ENCODE data around the gene SGO2.
A peak's percentile ranks its signal among the peaks of the same experiment; 100 is the strongest.
"Not testable (repeated sequence)": the region's sequence is repeated elsewhere in the genome, so short reads cannot be mapped to it uniquely, and the experiment has no call there.

The SGO2 gene

DNA sequence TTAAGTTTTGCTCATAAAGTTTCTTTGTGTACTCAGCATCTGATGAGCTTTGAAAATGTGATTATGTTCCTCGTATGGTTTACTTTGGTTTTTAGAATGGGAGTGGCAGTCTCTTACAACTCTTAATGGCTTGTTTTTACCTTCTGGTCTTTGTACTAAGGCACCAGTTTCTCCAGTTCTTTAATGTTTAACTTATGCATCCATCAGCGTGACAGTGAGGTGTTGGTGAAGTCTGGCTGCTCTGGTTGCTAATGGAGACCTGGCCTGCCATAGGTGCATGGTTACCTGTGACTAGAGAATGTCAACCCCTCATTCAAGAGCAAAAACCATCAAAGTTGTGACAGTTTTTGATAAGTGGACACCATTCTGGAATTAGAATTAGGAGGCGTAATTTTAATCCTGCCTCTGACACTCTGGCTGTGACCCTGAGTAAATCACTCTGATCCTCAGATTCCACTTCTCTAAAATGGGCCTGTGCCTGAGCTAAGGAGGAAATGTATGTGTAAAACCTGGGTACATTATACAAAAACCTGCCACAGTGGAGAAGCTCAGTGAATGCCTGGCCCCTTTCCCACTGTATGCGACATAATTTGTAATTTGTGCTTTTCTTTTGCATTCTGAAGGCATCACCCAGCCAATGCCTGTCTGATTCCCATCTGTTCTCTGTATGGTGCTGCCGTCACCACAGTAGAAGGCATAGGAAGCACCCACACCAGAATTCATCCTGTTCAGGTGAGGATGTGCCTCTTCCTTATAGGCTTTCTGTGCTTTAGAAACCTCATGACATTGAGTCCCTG lies 71.0 kb downstream of the SGO2 start:
- DNase-seq (ENCODE audit: low spot score) = no peak

DNA sequence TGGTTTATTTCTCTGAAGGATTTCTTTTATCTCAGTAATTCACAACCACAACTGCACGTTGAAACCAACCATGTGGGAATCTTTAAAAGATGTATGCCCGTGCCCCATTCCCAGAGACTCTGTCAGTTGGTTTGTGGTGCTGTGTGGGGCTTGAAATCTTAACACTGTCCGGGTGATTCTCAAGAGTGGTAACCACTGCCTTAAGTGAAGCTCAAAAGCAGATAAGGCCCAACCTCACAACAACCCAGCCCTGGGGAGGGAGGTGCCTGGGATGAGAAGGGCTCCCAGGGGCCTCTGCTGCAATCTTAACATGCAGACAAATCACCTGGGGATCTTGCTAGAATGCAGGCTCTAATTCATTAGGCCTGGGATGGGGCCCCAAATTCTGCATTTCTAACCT lies 73.2 kb downstream of the SGO2 start:
- no peak for DNase-seq (ENCODE audit: low spot score)

DNA sequence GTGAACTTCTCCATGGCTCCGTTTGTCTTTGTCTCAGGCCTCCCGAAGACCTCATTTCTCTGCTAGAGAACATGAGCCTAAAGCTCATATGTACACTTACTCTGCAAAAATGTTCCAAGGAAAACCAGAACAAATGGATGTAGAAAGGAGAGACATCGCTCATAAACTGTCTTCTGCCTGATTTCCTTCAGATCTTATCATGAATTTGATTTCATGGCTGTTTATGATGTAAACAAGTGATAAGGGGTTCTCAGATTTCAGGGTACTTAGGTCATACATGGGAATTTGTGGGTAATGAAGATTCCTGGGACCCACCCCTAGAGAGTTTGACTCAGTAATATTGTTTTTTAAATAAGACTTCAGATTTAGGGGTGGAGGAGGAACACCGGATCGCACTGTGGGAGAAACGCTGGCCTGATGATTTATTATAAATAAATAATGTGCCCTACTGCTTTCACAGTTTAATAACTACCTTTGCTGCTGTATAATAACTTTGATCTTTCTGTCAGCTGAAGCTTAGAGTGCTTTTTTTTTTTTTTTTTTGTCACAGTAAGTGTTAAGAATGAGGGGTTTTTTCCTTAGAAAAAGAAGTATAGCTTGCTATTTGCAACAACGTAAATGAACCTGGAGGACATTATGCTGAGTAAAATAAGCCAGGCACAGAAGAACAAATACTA lies 74.7 kb downstream of the SGO2 start:
- DNase-seq (ENCODE audit: low spot score) = peak; percentile 46

DNA sequence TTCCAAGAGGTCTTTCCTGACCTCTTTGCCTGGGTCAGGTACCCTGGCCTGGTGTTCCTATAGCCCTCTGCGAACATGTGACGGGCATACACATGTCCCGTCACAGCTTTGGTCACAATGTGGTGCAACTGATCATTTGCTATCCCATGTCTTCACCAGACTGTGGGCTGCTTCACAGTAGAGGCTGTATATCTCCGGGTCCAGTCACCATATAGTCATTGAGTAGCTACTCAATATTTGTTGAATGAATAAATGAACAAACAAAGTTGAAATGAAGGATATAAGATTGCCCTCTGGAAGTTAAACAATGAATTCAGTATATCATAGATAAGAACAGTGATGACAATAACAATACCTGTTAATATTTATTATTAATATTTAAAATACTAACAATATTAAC lies 76.6 kb downstream of the SGO2 start:
- no peak for DNase-seq (ENCODE audit: low spot score)

DNA sequence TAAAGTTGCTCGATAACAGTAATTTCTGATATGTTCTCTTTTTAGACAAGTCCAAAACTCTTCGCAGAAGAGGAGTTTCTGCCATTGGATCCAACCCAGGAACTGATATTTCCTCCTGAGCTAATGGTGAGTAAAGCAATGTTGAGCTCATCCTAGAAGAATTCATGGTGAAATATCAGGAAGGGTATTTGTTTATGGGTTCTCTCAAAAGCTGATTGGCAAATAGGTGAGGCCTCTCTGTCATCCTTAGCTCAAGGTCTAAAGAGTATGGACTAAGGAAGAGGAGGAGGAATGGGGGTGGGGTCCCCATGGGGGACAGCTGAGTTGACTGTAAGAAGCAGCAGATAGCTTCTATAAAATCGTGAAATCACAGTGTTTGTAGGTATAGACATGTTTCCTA lies 78.0 kb downstream of the SGO2 start:
- DNase-seq (ENCODE audit: low spot score) = peak; percentile 39

DNA sequence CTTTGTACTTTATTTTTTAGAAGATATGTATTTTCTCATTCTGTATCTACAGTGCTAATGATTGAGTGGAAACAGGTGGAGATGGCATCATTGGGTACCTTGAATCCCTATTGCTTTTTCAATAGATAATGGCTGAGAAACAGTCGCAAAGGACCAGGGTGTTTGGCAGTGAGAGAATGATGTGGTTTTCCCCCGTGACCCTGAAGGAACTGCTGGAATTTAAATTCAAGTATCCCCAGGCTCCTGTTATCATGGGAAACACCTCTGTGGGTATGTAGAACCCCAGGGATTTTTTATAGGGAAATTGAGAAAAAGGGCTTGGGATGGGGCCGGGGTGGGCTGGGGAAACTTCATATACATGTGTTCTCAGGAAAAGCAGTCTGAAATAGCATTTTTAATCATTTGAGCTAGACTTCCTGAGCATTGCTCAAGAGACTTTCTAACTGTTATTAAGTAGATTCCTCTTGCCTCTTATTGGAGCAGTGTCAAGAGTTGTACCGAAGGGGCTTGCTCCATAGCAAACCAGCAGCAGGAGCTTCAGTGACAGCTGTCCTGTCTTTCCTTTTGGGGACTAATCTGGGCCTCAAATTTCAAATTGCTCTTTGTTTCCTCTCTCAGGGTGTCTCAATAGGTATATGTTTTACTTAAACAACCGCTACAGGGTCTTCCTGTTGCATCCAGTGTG lies 78.7 kb downstream of the SGO2 start:
- DNase-seq (ENCODE audit: low spot score) = no peak

DNA sequence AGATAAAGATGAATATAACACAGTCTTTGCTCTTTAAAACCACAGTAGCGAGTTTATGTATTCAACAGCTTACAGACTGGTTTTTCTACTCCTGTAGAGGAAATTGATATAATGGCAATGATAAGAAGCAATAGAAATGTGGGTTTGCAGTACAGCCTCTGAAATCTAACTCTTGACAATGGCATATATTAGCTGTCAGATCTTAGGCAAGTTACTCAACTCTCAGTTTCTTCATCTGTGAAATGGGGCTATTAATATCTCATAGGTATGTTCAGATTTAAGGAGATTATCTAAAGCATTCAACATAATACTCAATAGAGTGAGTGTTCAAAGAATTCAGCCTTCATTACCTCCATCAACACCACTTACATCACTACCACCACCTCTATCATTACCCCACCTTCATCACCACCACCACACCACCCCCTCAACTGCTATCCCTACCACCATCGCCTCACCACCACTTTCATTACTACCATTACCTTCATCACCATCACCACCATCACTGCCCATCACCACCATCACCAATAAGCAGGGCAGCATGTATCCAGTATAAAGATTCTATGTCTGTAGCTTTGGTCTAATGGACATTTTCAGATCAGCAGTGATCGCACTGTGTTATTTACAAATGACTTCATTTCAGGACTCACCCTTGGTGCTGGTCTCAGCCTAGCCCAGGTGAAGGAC lies 82.5 kb downstream of the SGO2 start:
- DNase-seq (ENCODE audit: low spot score) = no peak

DNA sequence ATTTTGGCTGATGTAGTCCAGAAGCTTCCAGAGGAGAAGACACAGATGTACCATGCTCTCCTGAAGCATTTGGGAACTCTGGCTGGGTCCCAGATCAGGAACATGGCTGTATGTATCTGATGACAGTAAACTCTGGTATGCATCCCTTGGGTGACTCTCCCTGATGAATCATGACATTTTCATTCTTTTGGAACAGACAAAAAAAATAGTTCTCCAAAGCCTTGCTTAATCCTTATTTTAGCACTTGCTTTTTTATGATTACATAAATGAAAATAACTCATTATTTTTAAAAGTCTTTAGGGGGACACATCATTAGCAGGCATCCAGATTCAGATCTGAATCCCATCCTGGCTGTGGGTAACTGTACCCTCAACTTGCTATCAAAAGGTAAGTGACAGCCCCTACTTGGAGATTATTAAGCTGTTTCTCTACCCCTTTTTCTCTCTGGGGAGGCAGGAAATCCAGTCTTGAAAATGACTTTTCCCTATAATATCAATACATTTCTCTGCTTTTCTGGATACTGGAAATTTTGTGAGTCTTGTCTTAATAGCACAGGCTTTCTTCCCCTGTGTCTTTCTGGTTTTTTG lies 83.1 kb downstream of the SGO2 start:
- DNase-seq (ENCODE audit: low spot score) = peak; percentile 35

DNA sequence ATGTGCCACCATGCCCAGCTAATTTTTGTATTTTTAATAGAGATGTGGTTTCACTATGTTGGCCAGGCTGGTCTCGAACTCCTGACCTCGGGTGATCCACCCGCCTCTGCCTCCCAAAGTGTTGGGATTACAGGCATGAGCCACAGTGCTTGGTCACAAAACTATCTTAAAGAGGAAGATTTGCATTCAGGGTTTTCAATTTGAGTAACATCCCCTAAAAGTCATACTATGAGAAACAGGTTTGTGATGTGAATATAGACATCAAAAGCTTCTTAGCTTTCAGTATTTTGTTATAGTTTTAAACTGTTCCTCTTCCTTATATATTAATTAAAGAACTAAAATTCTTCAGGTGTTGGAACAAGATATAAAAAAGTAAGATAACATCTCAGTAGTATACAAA lies 84.2 kb downstream of the SGO2 start:
- DNase-seq (ENCODE audit: low spot score) = not testable (repeated sequence)

DNA sequence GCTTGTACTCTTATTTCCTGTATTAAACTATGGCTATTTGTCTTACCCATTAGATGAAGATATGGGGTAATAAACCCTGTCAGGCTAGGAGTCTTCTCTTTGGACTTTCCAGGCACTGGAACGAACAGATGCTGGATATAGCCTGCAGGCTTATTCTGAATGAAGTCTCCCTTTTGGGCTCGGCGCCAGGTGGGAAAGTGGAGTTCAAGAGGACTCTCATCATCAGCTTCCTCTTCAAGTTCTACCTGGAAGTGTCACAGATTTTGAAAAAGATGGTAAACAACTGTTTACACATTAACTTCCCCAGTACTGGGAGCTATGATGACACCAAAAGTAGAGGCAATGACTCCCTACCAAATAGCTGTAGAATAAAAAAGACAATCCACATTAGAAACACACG lies 87.7 kb downstream of the SGO2 start:
- no peak for DNase-seq (ENCODE audit: low spot score)

DNA sequence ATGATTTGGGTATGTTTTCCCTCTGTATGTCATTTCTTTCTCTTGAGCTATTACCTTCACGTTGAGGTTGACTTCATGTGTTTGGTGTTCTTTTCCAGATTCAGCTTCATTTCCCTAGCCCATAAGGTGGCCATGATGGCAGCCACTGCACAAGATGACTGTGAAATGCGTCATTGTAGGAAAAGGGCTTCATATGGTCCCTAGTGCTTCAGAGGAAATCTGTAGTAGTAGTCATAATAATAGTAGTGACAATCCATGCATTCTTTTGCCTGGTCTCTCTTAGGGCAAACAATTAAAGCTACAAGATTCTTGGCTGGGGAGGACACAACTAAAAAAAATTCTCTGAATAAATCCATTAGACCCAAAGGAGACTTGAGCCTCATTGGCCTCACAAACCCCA lies 88.2 kb downstream of the SGO2 start:
- DNase-seq (ENCODE audit: low spot score) = no peak

DNA sequence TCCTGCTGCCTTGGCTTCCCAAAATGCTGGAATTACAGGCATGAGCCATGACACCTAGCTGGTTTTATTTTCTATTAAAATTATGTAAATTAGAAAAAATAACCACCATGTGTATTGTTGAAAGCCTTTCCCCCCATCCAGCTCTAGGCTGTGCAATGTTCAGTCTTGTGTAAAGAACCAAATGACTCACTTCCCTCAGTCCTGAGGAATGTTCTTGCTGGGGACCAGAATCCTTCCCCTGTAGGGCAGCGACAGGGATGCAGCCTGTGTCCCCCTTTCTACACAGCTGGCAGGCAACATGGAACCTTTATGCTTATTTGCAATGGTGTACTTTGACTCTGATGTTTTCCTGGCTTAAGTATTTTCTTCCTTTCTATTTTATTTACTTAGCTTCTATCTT lies 89.2 kb downstream of the SGO2 start:
- no peak for DNase-seq (ENCODE audit: low spot score)

DNA sequence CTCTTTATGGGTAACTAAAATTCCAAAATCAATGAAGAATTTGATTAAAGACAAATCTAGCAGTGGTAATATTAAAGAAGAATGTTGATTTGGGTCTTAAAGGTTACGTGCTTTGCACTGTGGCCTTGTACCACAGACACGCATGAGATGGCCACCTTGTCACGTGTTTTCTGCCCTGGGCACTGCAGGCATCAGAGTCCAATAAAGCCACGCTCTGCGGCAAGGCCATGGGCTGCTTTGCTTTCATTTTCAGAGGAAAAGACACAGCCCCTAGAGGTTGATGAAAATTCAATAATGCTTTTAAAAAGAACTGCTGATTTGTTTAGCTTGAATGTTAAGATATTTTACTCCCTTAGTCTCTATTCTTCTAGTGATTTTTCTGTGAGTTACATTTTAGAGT lies 90.2 kb downstream of the SGO2 start:
- no peak for DNase-seq (ENCODE audit: low spot score)

DNA sequence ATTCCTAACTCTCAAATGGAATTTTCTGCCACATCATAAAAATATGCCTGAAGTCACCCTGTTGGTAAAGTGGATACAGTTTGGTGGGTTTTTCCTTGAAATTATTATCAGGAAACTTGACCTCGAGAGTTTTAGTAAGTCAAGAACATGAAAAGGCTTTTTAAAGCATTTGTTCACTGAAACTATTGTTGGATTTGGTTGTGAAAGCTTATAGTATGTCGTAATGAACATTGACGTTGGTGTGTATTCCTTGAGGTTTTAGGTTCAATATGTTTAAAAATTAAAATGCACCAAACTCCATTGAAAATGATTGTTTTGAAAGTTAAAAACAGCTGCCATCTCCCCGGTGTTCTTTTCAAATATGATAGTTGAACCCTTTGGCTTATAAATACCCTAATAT lies 90.6 kb downstream of the SGO2 start:
- no peak for DNase-seq (ENCODE audit: low spot score)

DNA sequence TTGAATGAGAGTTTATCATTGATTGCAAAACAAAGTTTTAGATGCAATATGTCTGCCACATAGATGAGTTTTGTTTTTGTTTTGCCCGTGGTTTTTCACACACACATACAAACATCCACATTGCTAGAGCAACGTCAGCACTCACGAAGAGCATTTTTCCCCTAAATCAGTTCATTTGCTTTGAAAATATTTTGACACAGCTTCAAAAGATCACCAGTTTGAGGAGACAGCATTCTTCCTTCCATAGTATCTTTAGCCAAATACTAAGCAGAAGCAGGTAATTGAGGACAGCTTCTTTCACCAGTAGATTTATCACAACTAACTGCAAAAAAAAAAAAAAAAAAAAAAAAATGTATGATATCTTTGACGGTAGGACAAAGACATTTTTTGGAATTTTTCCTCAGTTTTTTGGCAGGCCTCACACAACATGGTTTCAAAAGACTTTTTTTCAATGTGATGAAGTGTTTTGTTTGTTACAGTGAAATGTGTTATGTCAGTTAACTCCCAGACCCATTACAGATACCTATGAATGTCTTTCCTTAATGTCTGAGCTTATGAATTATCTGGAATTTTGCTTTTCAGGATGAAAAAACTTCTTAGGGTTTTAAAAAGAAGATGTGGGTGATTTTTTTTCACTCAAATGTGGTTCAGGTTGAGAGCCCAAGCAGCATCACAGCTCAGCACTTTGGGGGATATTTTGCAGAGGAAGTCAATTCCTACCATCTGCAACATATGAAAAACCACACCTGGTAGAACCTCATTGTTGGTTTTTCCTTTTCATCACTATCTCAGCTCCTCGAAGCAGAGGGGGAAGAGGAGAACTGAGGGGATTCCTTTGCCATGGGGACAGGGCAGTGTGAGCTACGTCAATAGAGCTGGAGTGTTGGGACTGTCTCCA lies 91.4 kb downstream of the SGO2 start:
- DNase-seq (ENCODE audit: low spot score) = no peak

DNA sequence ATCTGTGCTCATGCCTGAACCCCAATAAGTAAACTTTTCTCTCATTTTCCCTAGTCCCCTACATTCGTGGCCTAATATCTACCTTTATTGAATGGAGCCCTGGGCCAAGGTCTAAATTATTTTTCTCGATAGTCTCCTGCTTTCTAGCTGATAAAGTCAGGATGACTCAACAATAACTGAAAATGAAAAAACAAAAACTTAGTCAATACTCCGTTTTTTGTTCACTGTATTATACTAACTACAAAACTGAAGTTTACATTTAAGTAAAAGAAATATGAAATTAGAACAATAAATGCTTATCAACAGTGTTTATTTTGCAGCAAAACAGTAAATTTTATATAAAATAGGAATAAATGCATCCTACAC lies 92.0 kb downstream of the SGO2 start:
- DNase-seq (ENCODE audit: low spot score) = no peak

DNA sequence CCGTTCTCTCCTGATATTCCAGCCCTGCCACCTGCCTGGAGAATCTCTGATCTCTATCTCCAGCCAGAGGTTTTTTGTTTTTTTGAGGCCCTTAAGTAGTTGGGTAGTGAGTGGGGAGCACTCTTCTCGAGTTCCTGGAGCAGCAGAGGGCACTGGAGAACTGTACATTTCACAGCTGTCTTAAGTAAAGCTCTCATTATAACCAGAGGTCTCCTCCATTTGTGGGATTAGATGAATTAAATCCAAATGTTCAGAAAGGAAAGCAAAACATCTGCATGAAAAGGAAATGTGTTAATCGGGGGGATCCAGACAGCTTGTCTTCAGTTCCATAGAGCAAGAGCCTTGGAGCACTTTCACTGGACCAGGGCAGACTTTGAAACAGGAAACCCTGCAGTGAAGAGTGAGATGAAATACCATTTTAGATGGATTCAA lies 92.6 kb downstream of the SGO2 start:
- DNase-seq (ENCODE audit: low spot score) = no peak

DNA sequence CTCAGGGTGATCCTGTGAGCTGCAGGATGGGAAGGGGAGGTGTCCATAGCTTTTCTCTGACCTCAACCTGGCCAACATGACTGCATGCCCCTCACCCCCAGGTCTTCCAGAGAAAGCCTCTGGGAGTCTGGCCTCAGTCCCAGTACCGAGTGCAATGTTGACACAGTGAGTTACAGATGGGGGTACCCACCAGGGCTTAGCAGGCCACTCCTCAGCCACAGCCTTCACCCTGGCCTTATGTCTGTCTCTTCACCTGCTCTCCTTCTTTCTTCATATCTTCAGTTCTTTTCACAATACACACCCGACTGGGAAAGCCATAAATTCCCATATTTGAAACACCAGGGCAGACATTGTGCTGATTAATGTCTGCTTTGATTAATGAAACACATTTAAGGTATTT lies 93.3 kb downstream of the SGO2 start:
- no peak for DNase-seq (ENCODE audit: low spot score)

DNA sequence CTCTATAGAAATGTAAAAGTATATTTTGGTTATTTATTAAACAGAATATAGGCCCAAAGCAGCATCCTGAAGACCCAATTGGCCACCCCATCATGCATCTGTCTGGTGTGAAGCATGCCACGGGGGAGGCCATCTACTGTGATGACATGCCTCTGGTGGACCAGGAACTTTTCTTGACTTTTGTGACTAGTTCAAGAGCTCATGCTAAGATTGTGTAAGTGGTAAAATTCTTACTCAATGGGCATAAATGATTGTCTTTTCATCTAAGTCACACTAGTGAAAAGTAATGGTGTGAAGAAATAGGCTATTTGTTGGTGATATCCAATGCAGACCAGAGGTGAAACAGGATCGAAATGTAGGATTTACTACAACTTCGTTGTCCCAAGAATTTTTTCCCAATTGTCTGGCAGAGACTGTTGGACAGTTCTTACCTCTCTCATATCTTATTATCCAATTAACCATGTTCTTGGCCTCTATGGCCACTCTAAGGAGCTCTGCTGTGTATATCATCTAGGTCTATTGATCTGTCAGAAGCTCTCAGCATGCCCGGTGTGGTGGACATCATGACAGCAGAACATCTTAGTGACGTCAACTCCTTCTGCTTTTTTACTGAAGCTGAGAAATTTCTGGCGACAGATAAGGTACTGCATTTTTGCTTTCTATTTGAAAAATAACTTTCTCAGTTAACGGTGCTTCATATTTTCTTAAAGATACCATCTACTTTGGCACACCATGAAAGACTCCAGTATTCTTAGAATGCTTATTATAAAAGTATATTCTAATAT lies 94.8 kb downstream of the SGO2 start:
- no peak for DNase-seq (ENCODE audit: low spot score)

DNA sequence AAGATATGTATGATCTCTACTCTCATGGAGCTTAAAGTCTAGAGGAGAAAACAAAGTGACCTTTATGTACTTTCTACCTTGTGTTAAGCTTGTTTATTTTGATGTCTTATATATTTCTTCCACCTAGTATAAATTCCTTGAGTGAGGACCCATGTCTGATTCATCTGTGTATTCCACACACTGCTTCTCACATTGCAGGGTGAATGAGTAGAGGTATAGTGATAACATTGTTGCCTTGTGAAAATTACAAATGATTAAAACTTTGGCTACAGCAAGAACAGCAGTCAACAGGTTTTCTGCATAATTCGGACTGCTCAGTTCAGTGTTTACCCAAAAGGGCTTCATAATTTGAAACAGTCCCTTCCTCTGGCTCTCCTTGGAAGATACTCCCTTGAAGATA lies 96.1 kb downstream of the SGO2 start:
- no peak for DNase-seq (ENCODE audit: low spot score)

All from LoVo (cell line).